Measurements from ENCODE around the gene SUPT7L. TPM values are rescaled to one million over a fixed set of nuclear protein-coding genes. Genes with fewer than 3 reads are reported as not detected.

Gene SUPT7L
- total RNA-seq, 1 experiment from 2014 or later = 25.2 TPM

DNA sequence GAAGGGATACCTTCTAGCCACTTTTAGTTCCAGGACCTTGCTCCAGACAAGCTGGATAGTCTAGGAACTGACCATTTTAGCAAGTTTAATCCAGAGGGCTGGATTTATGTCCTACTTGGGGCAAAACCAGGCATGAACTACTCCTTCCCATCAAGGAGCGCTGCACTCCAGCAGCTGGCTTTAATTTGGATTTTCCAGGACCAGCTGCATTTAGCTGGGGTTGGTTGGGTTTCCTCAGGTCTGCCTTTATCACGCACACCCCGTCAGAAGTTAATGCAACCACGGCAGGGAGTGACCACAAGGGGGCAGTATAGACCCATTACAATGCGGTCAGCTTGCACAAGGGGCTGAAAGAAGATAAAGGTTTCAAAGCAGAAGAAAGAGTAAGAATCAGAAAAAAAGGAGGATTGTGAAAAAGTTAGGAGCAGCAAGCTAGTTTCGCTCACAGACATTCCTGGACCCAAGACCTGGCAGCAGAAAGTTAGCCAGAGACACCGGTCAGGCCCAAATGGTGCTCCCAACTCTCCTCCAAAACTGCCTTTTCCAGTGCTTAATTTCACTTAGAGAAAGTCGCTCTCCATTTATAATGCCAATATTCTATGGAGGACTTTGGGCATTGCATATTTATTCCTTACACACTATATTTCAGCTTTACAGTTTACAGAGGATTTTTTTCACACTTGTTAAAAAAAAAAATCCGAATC, 40.4 kb upstream of the SUPT7L start:
- Histone ChIP-seq H3K27me3 (ENCODE audit: insufficient read depth, low read length) (no peaks in the 10 kb centered on the region), H3K4me3 (replicated peaks in 1 of 2; ENCODE audit: low read depth in 1 of 2, low read length in 2 of 2) (no peak overlapping the region), H3K79me2 (ENCODE audit: insufficient read depth, low read length) (no peaks in the 10 kb centered on the region), H4K20me1 (ENCODE audit: insufficient read depth) (no peaks in the 10 kb centered on the region), H3K9me3 (ENCODE audit: control insufficient read depth in 1 of 2, insufficient read depth in 1 of 2, low read depth in 1 of 2, low read length in 2 of 2) (no peaks in the 10 kb centered on the region), H3K36me3 (ENCODE audit: control insufficient read depth in 1 of 2, insufficient read depth in 2 of 2, low read length in 2 of 2) (no peaks in the 10 kb centered on the region), H3K9me2 (ENCODE audit: insufficient read depth) (no peaks in the 10 kb centered on the region), H3K27ac (ENCODE audit: low read depth, low read length) (no peak overlapping the region), H3K4me2 (ENCODE audit: low read length) (peak overlapping the region; percentile 24; the same call in 1 of the 2 replicates), H3K4me1 (ENCODE audit: control insufficient read depth in 1 of 2, insufficient read depth in 2 of 2, low read length in 2 of 2) (peaks cover 17 to 42% of the 10 kb centered on the region in 2 experiments), H2AFZ (ENCODE audit: low read depth, low read length, poor library complexity, severe bottlenecking) (no peak overlapping the region), H3K9ac (ENCODE audit: low read length) (0 out of 2 replicates have a peak overlapping the region, but pooled peaks have one; percentile 4)
- ChIA-PET RAD21 (ENCODE audit: low non-redundant PET in 1 of 2, low total read pairs in 2 of 2, uncharacterized antibody in 2 of 2, unreplicated experiment in 2 of 2) (interaction anchor here (0.6 to 1.4 kb wide), 4 partner anchors 20 to 87 kb away, joined by 3 to 5 read pairs (median 4); no protein-coding TSS in a partner anchor), POLR2A (interaction anchor here (1.2 to 2.7 kb wide), 2 partner anchors 49 to 50 kb away, joined by 4 to 9 read pairs; no protein-coding TSS in a partner anchor), CTCF (interaction anchor here (0.5 to 2.6 kb wide), 15 partner anchors 9 to 854 kb away, joined by 3 to 22 read pairs (median 4); partner anchors contain the start of genes SLC4A1AP and SUPT7L)
- ATAC-seq (peak; percentile 73), DNase-seq (ENCODE audit: low read depth, low spot score) (peak; percentile 71)
- TF ChIP-seq RAD21 (IDR thresholded peaks at IDR 0.05; ENCODE audit: low read depth) = peak; percentile 98
- no peak for TF ChIP-seq EZH2 (IDR thresholded peaks at IDR 0.05)
- TF ChIP-seq, protein P1, sequence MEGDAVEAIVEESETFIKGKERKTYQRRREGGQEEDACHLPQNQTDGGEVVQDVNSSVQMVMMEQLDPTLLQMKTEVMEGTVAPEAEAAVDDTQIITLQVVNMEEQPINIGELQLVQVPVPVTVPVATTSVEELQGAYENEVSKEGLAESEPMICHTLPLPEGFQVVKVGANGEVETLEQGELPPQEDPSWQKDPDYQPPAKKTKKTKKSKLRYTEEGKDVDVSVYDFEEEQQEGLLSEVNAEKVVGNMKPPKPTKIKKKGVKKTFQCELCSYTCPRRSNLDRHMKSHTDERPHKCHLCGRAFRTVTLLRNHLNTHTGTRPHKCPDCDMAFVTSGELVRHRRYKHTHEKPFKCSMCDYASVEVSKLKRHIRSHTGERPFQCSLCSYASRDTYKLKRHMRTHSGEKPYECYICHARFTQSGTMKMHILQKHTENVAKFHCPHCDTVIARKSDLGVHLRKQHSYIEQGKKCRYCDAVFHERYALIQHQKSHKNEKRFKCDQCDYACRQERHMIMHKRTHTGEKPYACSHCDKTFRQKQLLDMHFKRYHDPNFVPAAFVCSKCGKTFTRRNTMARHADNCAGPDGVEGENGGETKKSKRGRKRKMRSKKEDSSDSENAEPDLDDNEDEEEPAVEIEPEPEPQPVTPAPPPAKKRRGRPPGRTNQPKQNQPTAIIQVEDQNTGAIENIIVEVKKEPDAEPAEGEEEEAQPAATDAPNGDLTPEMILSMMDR (IDR thresholded peaks at IDR 0.05 in 2 of 3, conservative IDR thresholded peaks at IDR 0.05 in 1 of 3; ENCODE audit: borderline replicate concordance in 1 of 3, insufficient read depth in 1 of 3, low read depth in 2 of 3, low read length in 2 of 3) = peak; percentile 85 to 95 (median 90)
- intact Hi-C loops (cut with micrococcal nuclease) = loop anchor here (1.0 to 5.0 kb wide), 4 partner anchors 49 to 749 kb away; partner anchors contain the start of genes BABAM2 and RBKS
- BruUV-seq (replicated peaks) = no TSS peak

DNA sequence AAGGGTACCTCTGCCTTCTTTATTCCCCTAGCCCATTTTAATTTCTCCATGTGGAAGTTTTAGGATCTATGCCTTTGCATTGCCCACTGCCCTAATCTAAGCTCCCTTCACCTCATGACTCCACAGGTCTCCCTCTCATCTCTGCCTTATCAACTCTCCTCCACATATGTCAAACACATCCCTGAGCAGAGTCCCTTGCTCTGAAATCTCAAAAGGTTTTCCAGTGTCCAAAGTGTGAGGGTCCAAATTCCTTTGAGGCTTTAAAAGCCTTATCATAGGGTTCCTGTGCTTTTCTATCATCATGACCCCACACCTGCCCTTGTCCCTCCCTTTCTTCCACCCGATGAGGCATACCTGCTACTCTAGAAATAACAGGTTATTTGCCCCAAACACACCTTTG, 38.9 kb upstream of the SUPT7L start:
- no peak for DNase-seq (ENCODE audit: low read depth, low spot score)
- no TSS peak for BruUV-seq (replicated peaks)
- H3K36me3 ChIP-seq (ENCODE audit: control insufficient read depth in 1 of 2, insufficient read depth in 2 of 2, low read length in 2 of 2) = no peaks in the 10 kb centered on the region

More for the DNA sequence above, 38.9 kb upstream of the SUPT7L start:
- Histone ChIP-seq H4K20me1 (ENCODE audit: insufficient read depth) (no peaks in the 10 kb centered on the region), H3K9me2 (ENCODE audit: insufficient read depth) (no peaks in the 10 kb centered on the region), H3K4me1 (ENCODE audit: control insufficient read depth in 1 of 2, insufficient read depth in 2 of 2, low read length in 2 of 2) (peaks cover 17 to 39% of the 10 kb centered on the region in 2 experiments), H3K27ac (ENCODE audit: low read depth, low read length) (no peak overlapping the region), H3K4me3 (replicated peaks in 1 of 2; ENCODE audit: low read depth in 1 of 2, low read length in 2 of 2) (no peak overlapping the region), H3K9me3 (ENCODE audit: control insufficient read depth in 1 of 2, insufficient read depth in 1 of 2, low read depth in 1 of 2, low read length in 2 of 2) (no peaks in the 10 kb centered on the region), H3K9ac (ENCODE audit: low read length) (no peak overlapping the region), H3K79me2 (ENCODE audit: insufficient read depth, low read length) (no peaks in the 10 kb centered on the region), H3K27me3 (ENCODE audit: insufficient read depth, low read length) (no peaks in the 10 kb centered on the region), H2AFZ (ENCODE audit: low read depth, low read length, poor library complexity, severe bottlenecking) (no peak overlapping the region), H3K4me2 (ENCODE audit: low read length) (no peak overlapping the region)
- no peak for TF ChIP-seq CEBPB (IDR thresholded peaks at IDR 0.05; ENCODE audit: low read depth)
- ChIA-PET POLR2A (no interaction called here), RAD21 (ENCODE audit: low non-redundant PET in 1 of 2, low total read pairs in 2 of 2, uncharacterized antibody in 2 of 2, unreplicated experiment in 2 of 2) (no interaction called here), CTCF (no interaction called here)
- no peak for ATAC-seq
- intact Hi-C loops (cut with micrococcal nuclease) = loop anchor here (2.0 to 5.0 kb wide), 3 partner anchors 50 to 694 kb away; partner anchors contain the start of genes BABAM2 and RBKS

Measured in HCT116 (cell line).